ENCODE data around the gene KIF26B.

Gene KIF26B

GRCh38 chr1:245589906-245590305, 435.1 kb downstream of the KIF26B start:
- no peaks in the 10 kb centered on the region for H3K36me3 ChIP-seq
- peaks cover 15% of the 10 kb centered on the region for H3K27me3 ChIP-seq (ENCODE audit: insufficient read depth, low read depth, severe bottlenecking)
- H3K27ac ChIP-seq = no peak overlapping the region
- no peaks in the 10 kb centered on the region for H3K9me3 ChIP-seq (ENCODE audit: severe bottlenecking)
- no peak overlapping the region for H3K4me3 ChIP-seq (ENCODE audit: low read depth, low read length)
- TF ChIP-seq, protein P1, sequence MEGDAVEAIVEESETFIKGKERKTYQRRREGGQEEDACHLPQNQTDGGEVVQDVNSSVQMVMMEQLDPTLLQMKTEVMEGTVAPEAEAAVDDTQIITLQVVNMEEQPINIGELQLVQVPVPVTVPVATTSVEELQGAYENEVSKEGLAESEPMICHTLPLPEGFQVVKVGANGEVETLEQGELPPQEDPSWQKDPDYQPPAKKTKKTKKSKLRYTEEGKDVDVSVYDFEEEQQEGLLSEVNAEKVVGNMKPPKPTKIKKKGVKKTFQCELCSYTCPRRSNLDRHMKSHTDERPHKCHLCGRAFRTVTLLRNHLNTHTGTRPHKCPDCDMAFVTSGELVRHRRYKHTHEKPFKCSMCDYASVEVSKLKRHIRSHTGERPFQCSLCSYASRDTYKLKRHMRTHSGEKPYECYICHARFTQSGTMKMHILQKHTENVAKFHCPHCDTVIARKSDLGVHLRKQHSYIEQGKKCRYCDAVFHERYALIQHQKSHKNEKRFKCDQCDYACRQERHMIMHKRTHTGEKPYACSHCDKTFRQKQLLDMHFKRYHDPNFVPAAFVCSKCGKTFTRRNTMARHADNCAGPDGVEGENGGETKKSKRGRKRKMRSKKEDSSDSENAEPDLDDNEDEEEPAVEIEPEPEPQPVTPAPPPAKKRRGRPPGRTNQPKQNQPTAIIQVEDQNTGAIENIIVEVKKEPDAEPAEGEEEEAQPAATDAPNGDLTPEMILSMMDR (IDR thresholded peaks at IDR 0.05; ENCODE audit: low read depth, low read length) = no peak
- DNase-seq = no peak

GRCh38 chr1:245590726-245591125, 435.9 kb downstream of the KIF26B start:
- no peaks in the 10 kb centered on the region for H3K9me3 ChIP-seq (ENCODE audit: severe bottlenecking)
- DNase-seq = no peak
- peaks cover 11% of the 10 kb centered on the region for H3K27me3 ChIP-seq (ENCODE audit: insufficient read depth, low read depth, severe bottlenecking)
- H3K36me3 ChIP-seq = no peaks in the 10 kb centered on the region
- TF ChIP-seq, protein P1 (IDR thresholded peaks at IDR 0.05; ENCODE audit: low read depth, low read length) = no peak
- H3K4me3 ChIP-seq (ENCODE audit: low read depth, low read length) = no peak overlapping the region
- H3K27ac ChIP-seq = no peak overlapping the region

DNA sequence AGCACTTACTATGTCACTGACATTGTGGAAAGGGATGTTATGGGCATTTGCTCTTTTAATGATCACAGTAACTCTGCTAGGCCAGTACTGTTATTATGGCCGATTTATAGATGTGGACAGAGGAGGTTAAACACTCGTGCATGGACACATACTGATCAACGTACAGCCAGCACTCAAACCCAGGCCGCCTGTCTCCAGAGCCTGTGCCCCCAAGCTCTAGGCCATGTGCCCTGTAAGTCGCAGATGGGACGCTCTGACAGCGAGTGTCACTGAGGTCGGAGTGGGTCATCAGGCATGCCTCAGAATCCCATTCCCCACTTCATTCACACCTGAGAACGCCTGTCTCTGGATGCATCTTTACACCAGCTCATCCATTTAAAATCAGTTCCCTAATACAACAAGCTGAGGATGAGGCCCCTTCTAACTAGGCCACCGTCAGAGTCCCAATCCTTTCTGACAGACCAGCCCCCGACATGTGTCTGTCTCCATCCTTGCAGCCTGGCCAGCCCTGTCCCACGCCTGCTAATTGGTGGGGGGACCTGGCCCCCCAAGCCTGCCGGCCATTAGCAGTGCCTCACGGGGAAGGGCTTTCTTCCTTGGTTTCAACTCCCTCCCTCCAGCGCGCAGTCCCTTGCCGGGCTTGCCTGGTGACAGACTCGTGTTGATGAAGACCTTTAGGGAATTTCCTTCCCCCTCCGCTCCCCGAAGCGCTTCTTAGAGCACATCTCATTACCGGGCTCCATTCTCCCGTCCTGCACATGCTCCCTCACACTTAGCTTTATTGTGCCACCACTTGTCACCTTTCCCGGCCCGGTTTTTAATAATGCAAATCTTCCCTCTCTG, 436.8 kb downstream of the KIF26B start:
- Histone ChIP-seq H3K36me3 (no peaks in the 10 kb centered on the region), H3K9me3 (ENCODE audit: severe bottlenecking) (no peaks in the 10 kb centered on the region), H3K27me3 (ENCODE audit: insufficient read depth, low read depth, severe bottlenecking) (peaks cover 11% of the 10 kb centered on the region), H3K4me3 (ENCODE audit: low read depth, low read length) (no peak overlapping the region), H3K27ac (no peak overlapping the region)
- no peak for DNase-seq
- TF ChIP-seq, protein P1 (IDR thresholded peaks at IDR 0.05; ENCODE audit: low read depth, low read length) = no peak

DNA sequence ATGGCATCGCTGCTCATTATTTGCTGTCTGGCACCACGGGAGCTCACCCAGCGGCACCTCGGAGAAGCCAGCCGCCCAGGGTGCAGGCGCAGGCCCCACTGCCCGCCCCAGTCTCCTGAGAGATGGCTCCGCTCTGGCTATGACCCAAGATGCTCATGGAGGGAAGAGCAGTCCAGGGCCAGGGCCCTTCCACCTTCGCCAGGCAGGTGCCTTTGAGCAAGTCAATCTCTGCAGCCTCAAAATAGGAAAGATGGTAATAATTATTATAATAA, 437.3 kb downstream of the KIF26B start:
- Histone ChIP-seq H3K27me3 (ENCODE audit: insufficient read depth, low read depth, severe bottlenecking) (peaks cover 11% of the 10 kb centered on the region), H3K27ac (no peak overlapping the region), H3K9me3 (ENCODE audit: severe bottlenecking) (no peaks in the 10 kb centered on the region), H3K4me3 (ENCODE audit: low read depth, low read length) (no peak overlapping the region), H3K36me3 (no peaks in the 10 kb centered on the region)
- TF ChIP-seq, protein P1 (IDR thresholded peaks at IDR 0.05; ENCODE audit: low read depth, low read length) = no peak
- DNase-seq = no peak

DNA sequence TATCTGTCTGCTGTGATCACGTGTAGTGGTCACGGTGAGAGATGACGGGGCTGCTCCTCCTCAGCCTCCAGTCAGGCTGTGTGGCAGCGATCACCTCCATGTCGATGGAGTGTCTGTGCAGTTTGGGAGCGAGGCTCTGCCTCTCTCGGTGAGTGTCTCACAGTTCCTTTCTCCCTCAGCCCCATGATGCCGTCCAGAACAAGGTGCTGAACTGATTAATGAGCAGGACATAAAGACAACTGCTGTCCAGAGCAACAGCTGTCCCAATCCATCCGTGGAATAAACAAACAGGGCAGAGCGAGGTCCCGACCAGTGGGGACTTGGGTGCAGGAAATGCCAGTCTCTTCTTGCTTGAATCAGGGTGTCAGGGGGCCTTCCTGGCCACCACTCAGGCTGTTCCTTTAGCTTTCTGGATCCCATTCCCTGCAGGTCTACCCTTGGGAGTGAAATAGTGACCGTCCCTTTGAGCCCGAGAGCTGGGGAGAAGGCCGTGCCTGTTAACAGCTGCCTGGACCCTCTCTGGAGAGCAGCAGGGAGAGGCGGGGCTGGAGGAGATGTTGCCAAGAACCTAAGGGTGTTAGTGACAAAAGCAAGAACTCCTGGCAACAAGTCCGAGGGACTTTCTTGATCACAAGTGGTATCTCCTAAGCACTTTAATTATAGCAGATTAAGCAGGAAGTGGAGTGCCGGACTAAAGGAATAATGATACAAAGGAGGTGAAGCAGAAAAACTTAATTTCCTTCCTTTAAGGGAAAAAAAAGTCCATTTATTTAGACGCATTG, 443.9 kb downstream of the KIF26B start:
- Histone ChIP-seq H3K36me3 (no peaks in the 10 kb centered on the region), H3K4me3 (ENCODE audit: low read depth, low read length) (no peak overlapping the region), H3K27me3 (ENCODE audit: insufficient read depth, low read depth, severe bottlenecking) (peaks cover 3% of the 10 kb centered on the region), H3K27ac (no peak overlapping the region), H3K9me3 (ENCODE audit: severe bottlenecking) (peaks cover 4% of the 10 kb centered on the region)
- TF ChIP-seq, protein P1 (IDR thresholded peaks at IDR 0.05; ENCODE audit: low read depth, low read length) = no peak
- no peak for DNase-seq

Measured in WERI-Rb-1 (cell line).